Frontal cortex (tissue), 4 donors: Measurements from ENCODE around the gene PDE10A. TPM values are rescaled to one million over a fixed set of nuclear protein-coding genes. Genes with fewer than 3 reads are reported as not detected.

ENCODE experiments used
- DNase-seq, 2 donors: peaks; one replicate each; pipeline ENCODE4 v3.0.0; 2012; ENCODE audit warnings: low spot score in 2 of 2
- FAIRE-seq: peaks from 2 replicates; lab custom pipeline; 2012; peaks lifted over from hg19 to GRCh38; lab: Jason Lieb, UNC
- total RNA-seq: library from RNA; depleted of rRNA; stranded (reverse); fragments of >200 nt; gene quantifications from one replicate; pipeline ENCODE4 v1.2.3, GENCODE V29; 2014
- donor health status: control.
- donor health status: control.
- donor health status: control.

PDE10A gene
- total RNA-seq, 1 donor from 2014 or later, result 126 TPM

DNA sequence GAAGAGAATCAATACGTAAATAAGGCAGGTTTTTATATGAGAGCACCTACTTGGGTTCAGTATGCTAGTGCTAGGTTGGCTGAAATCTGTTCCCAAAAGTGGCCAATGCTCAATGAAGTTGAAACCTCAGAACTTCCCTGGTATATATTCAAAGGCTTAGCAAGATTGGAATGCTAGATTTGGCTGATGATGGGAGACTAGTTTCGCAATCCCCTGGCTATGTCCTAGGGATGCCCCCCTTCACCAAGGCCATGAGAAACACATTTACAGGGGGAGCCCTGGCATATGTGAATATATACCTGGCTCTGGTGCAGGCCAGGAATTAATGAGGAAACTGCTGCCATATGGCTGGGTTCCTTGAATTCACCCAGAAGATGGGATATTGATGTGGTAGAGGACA is 211.2 kb downstream of the PDE10A start:
- DNase-seq, result no peak
- no peak for FAIRE-seq

DNA sequence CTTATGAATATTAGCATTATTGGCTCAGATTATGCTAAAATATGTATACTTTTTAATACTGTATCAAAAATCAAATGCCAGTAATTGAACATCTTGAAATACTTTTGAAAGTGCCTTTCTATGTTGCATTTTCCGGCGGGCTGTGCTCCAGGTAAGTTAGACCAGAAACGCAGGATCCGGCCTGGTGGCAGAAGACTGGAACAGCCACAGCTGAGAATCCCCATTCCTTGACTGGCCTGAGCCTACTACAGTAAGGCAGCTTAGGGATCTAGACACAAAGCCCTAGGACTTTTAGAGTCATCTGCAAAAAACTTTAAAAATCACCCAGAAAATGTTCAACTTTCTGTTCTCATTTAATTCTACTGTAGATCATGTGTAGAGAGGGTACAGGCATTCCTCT is 214.8 kb downstream of the PDE10A start:
- FAIRE-seq (no peak), DNase-seq (no peak)

DNA sequence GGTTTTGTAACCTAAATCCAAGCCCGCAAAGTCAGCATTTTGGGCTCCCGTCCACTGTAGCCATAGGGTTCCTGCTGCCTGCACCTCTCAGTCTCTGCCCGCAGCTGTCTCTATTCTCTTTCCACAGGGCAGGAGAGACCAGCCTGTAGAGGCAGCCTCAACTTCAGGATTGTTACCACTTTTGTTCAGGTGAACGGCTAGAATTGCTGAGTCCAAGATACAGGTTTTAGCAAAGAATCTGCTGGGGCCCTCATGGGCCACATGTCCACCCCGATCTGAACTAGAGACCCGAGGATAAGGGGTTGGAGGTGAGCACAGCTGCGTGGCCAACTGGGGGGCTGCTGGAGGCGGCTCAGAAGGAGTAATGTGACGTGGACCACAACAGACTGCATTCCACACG is 215.9 kb downstream of the PDE10A start:
- DNase-seq, result no peak
- FAIRE-seq, result no peak

- DNase-seq, result no peak
- no peak for FAIRE-seq
Measured at GRCh38 chr6:165446331-165446730, 216.7 kb downstream of the PDE10A start.

DNA sequence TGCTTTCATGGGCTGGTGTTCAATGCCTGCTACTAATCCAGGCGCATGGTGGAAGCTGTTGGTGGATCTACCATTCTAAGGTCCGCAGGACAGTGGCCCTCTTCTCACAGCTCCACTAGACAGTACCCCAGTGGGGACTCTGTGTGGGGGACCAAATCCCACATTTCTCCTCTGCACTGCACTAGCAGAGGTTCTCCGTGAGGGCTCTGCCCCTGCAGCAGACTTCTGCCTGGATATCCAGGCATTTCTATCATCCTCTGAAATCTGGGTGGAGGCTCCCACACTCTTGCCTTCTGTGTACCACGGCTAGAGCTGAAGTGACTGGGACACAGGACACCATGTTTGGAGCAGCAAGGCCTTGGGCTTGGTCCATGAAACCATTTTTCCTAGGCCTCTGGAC is 219.6 kb downstream of the PDE10A start:
- FAIRE-seq (no peak), DNase-seq (no peak)

- FAIRE-seq (no peak), DNase-seq (no peak)
Measured at GRCh38 chr6:165441181-165441580, 221.9 kb downstream of the PDE10A start.

DNA sequence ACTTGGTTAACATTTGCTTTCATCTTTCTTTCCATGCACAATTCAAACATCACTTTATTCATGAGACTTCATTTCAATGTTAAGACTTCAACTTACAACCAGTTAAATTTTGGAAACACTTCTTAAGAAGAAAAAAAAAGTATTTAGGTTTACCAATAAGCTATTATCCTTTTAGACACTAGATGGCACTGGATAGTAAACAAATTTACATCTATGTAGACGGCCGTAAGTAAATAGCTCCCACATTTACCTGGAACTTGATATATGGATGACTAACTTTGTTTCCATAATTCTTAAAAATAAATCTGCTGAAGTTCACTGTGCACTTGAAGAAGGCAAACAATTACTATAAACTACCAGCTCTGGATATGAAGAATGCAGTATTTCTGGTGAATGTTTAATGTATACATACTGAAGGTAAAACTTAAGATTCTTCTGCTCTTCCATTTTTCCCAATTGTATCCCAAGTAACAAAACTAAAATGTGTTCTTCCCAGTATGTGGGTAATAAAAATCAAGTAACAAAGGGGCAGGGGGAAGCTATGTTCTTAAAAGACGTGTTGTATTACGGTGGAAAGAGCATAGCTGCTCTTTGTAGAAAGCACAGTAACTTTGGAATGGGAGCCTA is 223.0 kb downstream of the PDE10A start:
- DNase-seq, result peak; percentile 2 to 14

DNA sequence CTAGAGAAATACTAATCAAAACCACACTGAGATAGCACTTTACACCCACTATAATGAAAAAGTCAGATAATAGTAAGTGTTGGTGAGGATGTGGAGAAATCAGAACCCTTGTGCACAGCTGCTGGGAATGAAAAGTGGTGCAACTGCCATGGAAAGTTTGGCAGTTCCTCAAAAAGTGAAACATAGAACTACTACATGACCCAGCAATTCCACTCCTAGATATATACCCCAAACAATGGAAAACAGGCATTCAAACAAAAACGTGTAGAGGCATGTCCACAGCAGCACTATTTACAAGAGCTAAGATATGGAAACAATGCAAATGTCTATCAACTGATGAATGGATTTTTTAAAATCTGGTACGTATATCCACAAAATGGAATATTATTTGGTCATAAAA is 236.1 kb downstream of the PDE10A start:
- FAIRE-seq, result no peak
- no peak for DNase-seq

More for the DNA sequence above, 223.0 kb downstream of the PDE10A start:
- FAIRE-seq, result peak; percentile 96

GRCh38 chr6:165422192-165422591 is 240.8 kb downstream of the PDE10A start:
- no peak for FAIRE-seq

GRCh38 chr6:165417278-165417865 is 245.7 kb downstream of the PDE10A start:
- DNase-seq, result no peak
- no peak for FAIRE-seq

More at GRCh38 chr6:165422192-165422591, 240.8 kb downstream of the PDE10A start:
- DNase-seq, result no peak

DNA sequence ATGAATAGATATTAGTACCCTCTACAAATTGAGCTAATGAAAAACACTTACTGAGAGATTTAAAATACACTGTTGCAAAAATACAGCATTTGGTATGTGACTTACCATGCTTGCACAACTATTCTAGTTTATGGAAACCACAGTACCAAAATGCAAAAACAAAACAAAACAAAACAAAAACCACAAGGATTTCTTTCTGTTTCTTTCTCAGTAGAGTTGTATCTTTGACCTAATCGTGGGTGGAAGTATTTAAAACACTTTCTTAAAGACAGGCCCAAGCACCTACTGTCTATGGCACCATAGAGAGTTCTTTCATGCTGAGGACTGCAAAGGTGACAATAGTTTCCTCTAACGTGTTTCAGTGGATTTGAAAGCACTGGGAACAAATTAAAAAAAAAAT is 258.3 kb downstream of the PDE10A start:
- no peak for FAIRE-seq
- no peak for DNase-seq

- no peak for DNase-seq
Measured at GRCh38 chr6:165404296-165404695, 258.7 kb downstream of the PDE10A start.

DNA sequence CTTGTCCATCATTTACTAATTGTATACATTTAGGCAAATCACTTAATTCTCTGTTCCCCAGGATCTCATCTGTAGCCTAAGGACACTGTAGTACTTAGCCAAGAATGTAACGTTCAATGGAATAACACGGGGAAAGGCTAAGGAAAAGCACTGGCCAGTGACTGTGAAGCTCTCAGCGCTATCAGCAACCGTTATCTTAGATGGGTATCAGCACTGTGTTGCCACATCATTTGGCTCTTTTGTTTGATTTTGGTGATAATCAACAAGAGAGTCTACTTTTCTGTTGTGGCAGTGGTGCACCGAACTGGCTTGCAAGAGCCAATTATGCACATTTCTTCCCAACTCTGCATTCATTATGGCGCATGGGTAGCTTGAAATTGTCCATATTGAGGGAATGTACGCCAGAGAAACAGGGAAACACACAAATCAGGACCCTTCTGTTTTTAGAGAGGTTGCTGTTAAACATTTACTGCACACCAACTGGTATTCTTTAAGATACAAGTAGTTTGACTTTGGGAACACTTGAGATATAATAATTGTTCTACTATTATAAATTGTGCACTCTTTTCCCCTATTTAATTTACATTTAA is 259.9 kb downstream of the PDE10A start:
- FAIRE-seq (no peak), DNase-seq (no peak)

More at GRCh38 chr6:165404296-165404695, 258.7 kb downstream of the PDE10A start:
- no peak for FAIRE-seq

DNA sequence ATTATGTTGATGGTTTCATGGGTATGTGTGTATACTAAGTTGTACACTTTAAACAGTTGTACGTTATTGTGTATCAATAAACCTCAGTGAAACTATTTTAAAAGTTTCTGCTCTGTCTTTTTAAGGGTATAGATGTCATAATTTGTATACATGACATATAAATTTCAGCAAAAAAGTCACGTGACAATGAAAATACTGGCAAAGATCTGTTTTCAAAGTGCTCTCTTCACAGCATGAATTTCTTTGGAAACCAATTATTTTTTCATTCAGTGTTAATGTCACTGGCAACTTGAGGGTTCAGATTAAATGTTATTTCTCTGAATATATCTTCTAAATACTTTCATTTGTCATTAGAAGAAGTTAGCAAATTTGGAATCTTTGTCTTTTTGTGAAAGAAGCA is 261.9 kb downstream of the PDE10A start:
- FAIRE-seq (no peak), DNase-seq (no peak)

DNA sequence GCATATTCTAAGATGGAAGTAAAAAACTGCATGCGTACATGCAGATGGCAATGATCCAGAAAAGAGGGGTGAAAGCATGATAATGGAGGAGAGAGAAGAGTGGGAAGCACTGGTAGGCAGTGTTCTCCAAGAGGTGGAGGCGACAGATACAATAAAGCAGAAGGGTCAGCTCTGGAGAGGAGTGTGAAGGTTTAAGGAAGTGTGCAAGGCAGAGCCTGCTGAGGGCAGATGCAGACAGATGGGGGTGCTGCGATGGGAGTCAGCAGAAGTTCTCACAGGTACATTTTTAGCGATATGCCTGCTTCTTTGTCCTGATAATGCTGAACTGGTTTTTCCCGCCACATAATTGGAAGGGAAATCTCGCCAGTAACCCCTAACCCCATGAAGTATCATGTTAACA is 272.6 kb downstream of the PDE10A start:
- FAIRE-seq (no peak), DNase-seq (no peak)

DNA sequence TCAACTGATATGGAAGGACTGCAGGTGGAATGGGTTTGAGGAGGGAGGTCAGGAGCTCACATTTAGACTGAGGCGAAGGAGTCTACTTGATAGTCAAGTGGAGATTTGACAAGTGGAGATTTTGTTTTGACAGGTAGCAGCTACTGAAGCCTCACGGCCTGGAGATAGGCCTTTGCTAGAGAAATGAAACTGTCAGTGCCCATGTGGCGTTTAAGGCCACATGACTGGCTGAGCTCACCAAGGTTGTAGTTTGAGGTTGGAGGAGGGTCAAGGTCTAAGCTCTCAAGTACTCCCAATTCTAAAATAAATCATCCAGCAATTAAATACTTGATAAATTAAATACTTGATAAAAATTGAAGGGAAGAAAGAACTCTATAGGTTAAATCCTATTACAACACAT is 273.5 kb downstream of the PDE10A start:
- no peak for DNase-seq
- FAIRE-seq, result no peak

GRCh38 chr6:165383323-165383722 is 279.7 kb downstream of the PDE10A start:
- no peak for DNase-seq
- FAIRE-seq, result no peak

GRCh38 chr6:165376100-165376499 is 286.9 kb downstream of the PDE10A start:
- DNase-seq (no peak), FAIRE-seq (no peak)

GRCh38 chr6:165365371-165365770 is 297.7 kb downstream of the PDE10A start:
- DNase-seq, result no peak
- FAIRE-seq, result no peak

DNA sequence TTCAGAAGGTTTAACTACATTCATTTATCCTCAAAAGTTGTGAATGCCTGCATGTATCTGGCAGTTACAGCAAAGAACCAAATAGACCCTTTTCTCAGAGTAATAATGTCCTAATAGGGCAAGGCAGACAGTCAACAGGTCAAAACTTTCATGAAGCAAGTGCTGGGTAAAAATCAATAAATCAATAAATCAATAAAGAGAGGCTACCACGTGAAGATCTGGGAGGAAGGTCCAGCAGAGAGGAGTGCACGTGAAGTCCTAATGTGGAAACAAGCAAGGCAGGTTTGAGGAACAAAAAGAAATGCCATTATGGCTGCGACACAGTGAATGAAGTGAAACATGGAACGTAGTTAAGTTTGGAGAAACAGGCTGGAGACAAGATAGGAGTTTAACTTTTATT is 317.3 kb downstream of the PDE10A start:
- no peak for DNase-seq
- no peak for FAIRE-seq

DNA sequence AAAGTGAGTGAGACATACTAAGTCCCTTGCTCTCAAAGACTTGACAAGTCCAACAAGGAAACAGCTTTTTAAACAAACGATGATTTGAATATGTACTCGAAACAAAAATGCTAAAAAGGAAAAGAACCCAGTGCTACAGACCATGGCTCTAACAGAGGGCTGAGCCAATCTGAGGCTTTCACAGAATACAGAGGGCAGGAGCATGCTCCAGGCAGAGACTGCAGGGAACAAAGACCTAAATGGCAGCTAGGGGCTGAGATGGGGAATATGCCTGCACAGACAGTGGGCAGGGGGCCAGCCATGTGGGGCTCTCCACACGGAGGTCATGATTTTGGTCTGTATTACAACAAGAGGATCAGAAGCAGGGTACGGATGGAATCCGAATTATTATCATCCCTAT is 322.5 kb downstream of the PDE10A start:
- DNase-seq (no peak), FAIRE-seq (no peak)

- DNase-seq (no peak), FAIRE-seq (no peak)
Measured at GRCh38 chr6:165325609-165326008, 337.4 kb downstream of the PDE10A start.
